PC-3 (cell line): Measurements from ENCODE around the gene CGB1. TPM values are rescaled to one million over a fixed set of nuclear protein-coding genes. Genes with fewer than 3 reads are reported as not detected.

Experiments
- ATAC-seq: fragments of 200-7000 bp; cut with Tn5 transposase; 2 replicates; pipeline ENCODE4 v1.9.1; 2020; ENCODE audit warnings: mild to moderate bottlenecking, moderate library complexity
- BruUV-seq: library from RNA; stranded (reverse); fragments of 400-500 nt; replicated peaks from 2 replicates; lab custom pipeline; 2021; lab: Mats Ljungman, UMichigan
- CTCF ChIA-PET: fragments of 300-600 bp; sonication (Branson Sonifier 250); formaldehyde crosslinking; loops from one replicate; lab custom pipeline; 2022; ENCODE audit warnings: antibody characterized with exemption; lab: Charles Lee
- POLR2A ChIA-PET: fragments of 300-600 bp; sonication (Branson Sonifier 250); formaldehyde crosslinking; loops from one replicate; lab custom pipeline; 2022; ENCODE audit warnings: antibody characterized with exemption; ENCODE audit not compliant: unreplicated experiment; lab: Charles Lee
- DNase-seq: peaks from one replicate; pipeline ENCODE4 v3.0.0-alpha.2; 2015
- H2AFZ ChIP-seq: fragments of 300-600 bp; sonication (generic); 2 replicates; pipeline ENCODE4 v1.6.0; 2016; ENCODE audit warnings: antibody characterized with exemption, low read length
- H3F3A ChIP-seq: fragments of 300-600 bp; sonication (generic); one replicate; pipeline ENCODE4 v1.6.0; 2017; ENCODE audit warnings: antibody characterized with exemption, low read length, control low read depth, mild to moderate bottlenecking; ENCODE audit not compliant: unreplicated experiment
- H3K27ac ChIP-seq: fragments of 300-600 bp; sonication (generic); 2 replicates; pipeline ENCODE4 v1.5.1; 2016; ENCODE audit warnings: mild to moderate bottlenecking, low read length
- H3K27me3 ChIP-seq: fragments of 300-600 bp; sonication (generic); 2 replicates; pipeline ENCODE4 v1.6.1; 2016; ENCODE audit warnings: low read length, mixed read lengths
- H3K36me3 ChIP-seq: fragments of 300-600 bp; sonication (generic); 2 replicates; pipeline ENCODE4 v1.6.1; 2016; ENCODE audit warnings: low read depth, mixed run types, low read length, mixed read lengths
- H3K4me1 ChIP-seq: fragments of 300-600 bp; sonication (generic); 2 replicates; pipeline ENCODE4 v1.5.1; 2016; ENCODE audit warnings: low read length; ENCODE audit not compliant: insufficient read depth
- H3K4me2 ChIP-seq: fragments of 300-600 bp; sonication (generic); 2 replicates; pipeline ENCODE4 v1.6.0; 2016; ENCODE audit warnings: low read length
- H3K4me3 ChIP-seq: fragments of 300-600 bp; sonication (generic); 2 replicates; pipeline ENCODE4 v1.5.1; 2016; ENCODE audit warnings: mild to moderate bottlenecking, low read length, mixed read lengths
- H3K79me2 ChIP-seq: fragments of 300-600 bp; sonication (generic); 2 replicates; pipeline ENCODE4 v1.6.1; 2017; ENCODE audit warnings: low read length, mixed read lengths
- H3K9ac ChIP-seq: fragments of 300-600 bp; sonication (generic); 2 replicates; pipeline ENCODE4 v1.6.0; 2016; ENCODE audit warnings: mild to moderate bottlenecking, low read length
- H3K9me2 ChIP-seq: fragments of 300-600 bp; sonication (generic); replicated peaks from 2 replicates; pipeline ENCODE4 v1.6.1; 2016; ENCODE audit warnings: mixed run types, low read length, mixed read lengths
- H3K9me3 ChIP-seq: fragments of 300-600 bp; sonication (generic); 2 replicates; pipeline ENCODE4 v1.6.1; 2016; ENCODE audit warnings: low read length, mixed read lengths
- H4K20me1 ChIP-seq: fragments of 300-600 bp; sonication (generic); 2 replicates; pipeline ENCODE4 v1.6.1; 2016; ENCODE audit warnings: low read length, mixed read lengths
- EZH2 ChIP-seq: fragments of 300-600 bp; sonication (generic); IDR thresholded peaks from one replicate; pipeline ENCODE4 v1.6.1; 2017; ENCODE audit warnings: antibody characterized with exemption, mild to moderate bottlenecking, low read length; ENCODE audit not compliant: unreplicated experiment
- EZH2phosphoT487 ChIP-seq: fragments of 300-600 bp; sonication (generic); IDR thresholded peaks from 2 replicates; pipeline ENCODE4 v1.6.1; 2018; ENCODE audit warnings: mild to moderate bottlenecking, antibody characterized with exemption, low read length, borderline replicate concordance
- intact Hi-C: fragments of 100-400 bp; cut with micrococcal nuclease; formaldehyde crosslinking; loops from 2 replicates; pipeline ENCODE4 v1.9.0; 2023
- total RNA-seq: library from RNA; depleted of rRNA; stranded (reverse); fragments of >200 nt; gene quantifications from 2 replicates; pipeline ENCODE4 v1.2.3, GENCODE V29; 2014
- TF ChIP-seq, protein P1 (sequence below): fragments of 300-600 bp; sonication (generic); conservative IDR thresholded peaks from 2 replicates; pipeline ENCODE4 v1.5.1; 2017; ENCODE audit warnings: antibody characterized with exemption, low read depth, mild to moderate bottlenecking, low read length

Gene CGB1
- total RNA-seq, 1 experiment from 2014 or later, result 0.95 TPM

DNA sequence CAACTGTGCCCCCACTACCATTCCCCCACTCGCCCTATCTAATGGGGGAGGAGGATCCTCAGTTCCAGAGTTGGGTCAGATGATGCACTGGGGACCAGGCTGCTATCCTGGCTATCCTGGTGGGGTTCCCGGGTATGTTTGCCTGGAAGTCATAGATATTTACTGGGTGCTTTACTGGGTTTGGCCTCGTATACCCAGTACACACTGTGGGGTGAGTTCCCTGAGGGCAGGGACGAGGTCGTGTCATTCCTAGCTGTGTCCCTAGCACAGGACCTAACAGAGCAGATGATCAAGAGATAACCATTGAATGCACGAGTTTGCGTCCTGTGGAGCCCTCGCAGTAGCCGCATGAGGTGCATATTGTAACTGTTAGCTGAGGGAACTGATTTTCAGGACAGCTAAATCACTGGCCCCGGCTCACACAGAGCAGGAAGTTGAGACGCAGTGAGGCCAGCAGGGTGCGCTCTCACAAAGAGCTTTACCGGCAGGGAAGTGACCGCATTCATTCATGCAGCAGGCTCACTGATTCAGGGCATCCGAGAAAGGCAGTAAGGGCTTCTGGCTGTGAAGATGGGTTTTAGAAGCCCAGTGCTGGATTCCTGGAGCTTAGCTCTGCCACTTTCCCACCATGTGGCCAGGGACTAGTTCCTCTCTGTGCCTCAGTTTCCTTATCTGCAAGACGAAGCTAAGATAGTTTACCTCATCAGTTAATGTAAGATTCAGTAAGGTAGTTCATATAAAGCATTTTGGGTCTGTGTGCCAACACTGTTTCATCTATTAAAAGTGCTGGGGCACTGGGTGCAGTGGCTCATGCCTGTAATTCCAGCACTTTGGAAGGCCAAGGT, 37.0 kb downstream of the CGB1 start:
- H3F3A ChIP-seq, result no peaks in the 10 kb centered on the region
- H3K4me3 ChIP-seq, result no peak overlapping the region
- no peak overlapping the region for H3K27ac ChIP-seq
- TF ChIP-seq EZH2 (no peak), EZH2phosphoT487 (no peak)
- TF ChIP-seq, protein P1, sequence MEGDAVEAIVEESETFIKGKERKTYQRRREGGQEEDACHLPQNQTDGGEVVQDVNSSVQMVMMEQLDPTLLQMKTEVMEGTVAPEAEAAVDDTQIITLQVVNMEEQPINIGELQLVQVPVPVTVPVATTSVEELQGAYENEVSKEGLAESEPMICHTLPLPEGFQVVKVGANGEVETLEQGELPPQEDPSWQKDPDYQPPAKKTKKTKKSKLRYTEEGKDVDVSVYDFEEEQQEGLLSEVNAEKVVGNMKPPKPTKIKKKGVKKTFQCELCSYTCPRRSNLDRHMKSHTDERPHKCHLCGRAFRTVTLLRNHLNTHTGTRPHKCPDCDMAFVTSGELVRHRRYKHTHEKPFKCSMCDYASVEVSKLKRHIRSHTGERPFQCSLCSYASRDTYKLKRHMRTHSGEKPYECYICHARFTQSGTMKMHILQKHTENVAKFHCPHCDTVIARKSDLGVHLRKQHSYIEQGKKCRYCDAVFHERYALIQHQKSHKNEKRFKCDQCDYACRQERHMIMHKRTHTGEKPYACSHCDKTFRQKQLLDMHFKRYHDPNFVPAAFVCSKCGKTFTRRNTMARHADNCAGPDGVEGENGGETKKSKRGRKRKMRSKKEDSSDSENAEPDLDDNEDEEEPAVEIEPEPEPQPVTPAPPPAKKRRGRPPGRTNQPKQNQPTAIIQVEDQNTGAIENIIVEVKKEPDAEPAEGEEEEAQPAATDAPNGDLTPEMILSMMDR, result peak; percentile 68
- peaks cover 6% of the 10 kb centered on the region; the same call in 1 of the 2 replicates for H3K4me1 ChIP-seq
- ChIA-PET POLR2A (no interaction called here), CTCF (interaction anchor here (0.5 to 1.3 kb wide), 3 partner anchors 74 to 773 kb away, joined by 5 to 6 read pairs (median 6); no protein-coding TSS in a partner anchor)
- no TSS peak for BruUV-seq
- H3K36me3 ChIP-seq, result peaks cover 6% of the 10 kb centered on the region
- no peaks in the 10 kb centered on the region for H3K9me3 ChIP-seq
- H3K9me2 ChIP-seq, result no peaks in the 10 kb centered on the region
- peak; percentile 45; the same call in 1 of the 2 replicates for ATAC-seq
- H4K20me1 ChIP-seq, result 0 out of 2 replicates have a peak, but pooled peaks cover 4% of the 10 kb centered on the region
- intact Hi-C loops, result loop anchor here (10.0 kb wide), 1 partner anchor 75 kb away; the partner anchor contains the start of gene KCNA7
- H2AFZ ChIP-seq, result no peak overlapping the region
- no peaks in the 10 kb centered on the region for H3K27me3 ChIP-seq
- peak; percentile 51 for DNase-seq
- H3K4me2 ChIP-seq, result no peak overlapping the region
- H3K79me2 ChIP-seq, result peaks cover 35% of the 10 kb centered on the region
- no peak overlapping the region for H3K9ac ChIP-seq

DNA sequence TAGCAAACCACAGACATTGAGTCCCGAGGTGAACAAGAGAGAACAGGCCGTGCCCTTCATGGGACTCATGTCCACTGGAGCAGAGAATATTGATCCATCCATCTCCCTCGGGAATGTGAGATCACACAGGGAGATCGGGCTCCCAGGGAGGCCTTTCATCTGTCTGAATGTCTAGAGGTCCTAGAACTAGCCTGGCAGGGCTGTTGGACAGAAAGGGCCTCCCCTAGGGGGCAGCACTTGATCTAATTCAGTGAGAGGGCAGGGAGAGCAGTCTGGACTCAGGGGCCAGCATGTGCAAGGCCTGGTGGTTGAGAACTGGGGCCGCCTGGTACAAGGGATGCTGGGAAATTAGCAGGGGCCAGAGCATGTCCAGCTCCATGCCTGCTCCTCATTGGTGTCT, 38.7 kb downstream of the CGB1 start:
- ATAC-seq (no peak), DNase-seq (peak; percentile 63)
- BruUV-seq, result no TSS peak
- H2AFZ ChIP-seq, result no peak overlapping the region
- H3K79me2 ChIP-seq, result peaks cover 46% of the 10 kb centered on the region
- H3K4me3 ChIP-seq, result no peak overlapping the region
- ChIA-PET POLR2A (no interaction called here), CTCF (interaction anchor here (0.7 to 0.8 kb wide), 2 partner anchors 19 to 100 kb away, joined by 3 to 9 read pairs; no protein-coding TSS in a partner anchor)
- H3K9me3 ChIP-seq, result no peaks in the 10 kb centered on the region
- H3K27me3 ChIP-seq, result no peaks in the 10 kb centered on the region
- no peak overlapping the region for H3K27ac ChIP-seq
- no peak overlapping the region for H3K9ac ChIP-seq
- no peak overlapping the region for H3K4me2 ChIP-seq
- TF ChIP-seq EZH2 (no peak), EZH2phosphoT487 (no peak)
- TF ChIP-seq, protein P1, result peak; percentile 71
- 0 out of 2 replicates have a peak, but pooled peaks cover 4% of the 10 kb centered on the region for H4K20me1 ChIP-seq
- H3K36me3 ChIP-seq, result no peaks in the 10 kb centered on the region; the same call in 1 of the 2 replicates
- intact Hi-C loops, result loop anchor here (10.0 kb wide), 1 partner anchor 77 kb away; the partner anchor contains the start of gene KCNA7
- H3K9me2 ChIP-seq, result no peaks in the 10 kb centered on the region
- H3K4me1 ChIP-seq, result peaks cover 6% of the 10 kb centered on the region; the same call in 1 of the 2 replicates
- no peaks in the 10 kb centered on the region for H3F3A ChIP-seq
